Right atrium auricular region (tissue), 2 donors: ENCODE data around the gene COX7A2. TPM values are rescaled to one million over a fixed set of nuclear protein-coding genes. Genes with fewer than 3 reads are reported as not detected.

Experiments used
- DNase-seq: peaks from one replicate; pipeline ENCODE4 v3.0.0-alpha.2; 2019; ENCODE audit warnings: low spot score
- H3K27ac ChIP-seq, 2 donors: fragments of 200-600 bp; sonication (generic); 1 replicate in 1 of 2; 2 replicates in 1 of 2; pipeline ENCODE4 v1.5.1; 2016 to 2019
- H3K27me3 ChIP-seq, 2 donors: fragments of 200-600 bp; sonication (generic); one replicate each; pipeline versions ENCODE4 v1.5.1 to v1.6.0; 2017 to 2019
- H3K36me3 ChIP-seq: fragments of 200-600 bp; sonication (generic); one replicate; pipeline ENCODE4 v1.5.1; 2016
- H3K4me1 ChIP-seq, 2 donors: fragments of 200-600 bp; sonication (generic); one replicate each; pipeline versions ENCODE4 v1.5.1 to v1.6.0; 2017 to 2019
- H3K4me3 ChIP-seq, 2 donors: fragments of 200-600 bp; sonication (generic); 1 replicate in 1 of 2; 2 replicates in 1 of 2; pipeline ENCODE4 v1.5.1; 2017 to 2019; ENCODE audit warnings: mild to moderate bottlenecking in 1 of 2, moderate library complexity in 1 of 2
- H3K9me3 ChIP-seq, 2 donors: fragments of 200-600 bp; sonication (generic); one replicate each; pipeline ENCODE4 v1.5.1; 2019
- total RNA-seq, 2 donors: library from RNA; depleted of rRNA; stranded (reverse); fragments of >200 nt; gene quantifications; one replicate each; pipeline ENCODE4 v1.1.0, GENCODE V29; 2016
- TF ChIP-seq, protein P1 (sequence below), 2 donors: fragments of 200-600 bp; sonication (generic); IDR thresholded peaks; one replicate each; pipeline ENCODE4 v1.5.1; 2019; ENCODE audit warnings: antibody characterized with exemption in 2 of 2

COX7A2 gene
- total RNA-seq, 2 donors from 2014 or later = 647 to 2,028 TPM

DNA sequence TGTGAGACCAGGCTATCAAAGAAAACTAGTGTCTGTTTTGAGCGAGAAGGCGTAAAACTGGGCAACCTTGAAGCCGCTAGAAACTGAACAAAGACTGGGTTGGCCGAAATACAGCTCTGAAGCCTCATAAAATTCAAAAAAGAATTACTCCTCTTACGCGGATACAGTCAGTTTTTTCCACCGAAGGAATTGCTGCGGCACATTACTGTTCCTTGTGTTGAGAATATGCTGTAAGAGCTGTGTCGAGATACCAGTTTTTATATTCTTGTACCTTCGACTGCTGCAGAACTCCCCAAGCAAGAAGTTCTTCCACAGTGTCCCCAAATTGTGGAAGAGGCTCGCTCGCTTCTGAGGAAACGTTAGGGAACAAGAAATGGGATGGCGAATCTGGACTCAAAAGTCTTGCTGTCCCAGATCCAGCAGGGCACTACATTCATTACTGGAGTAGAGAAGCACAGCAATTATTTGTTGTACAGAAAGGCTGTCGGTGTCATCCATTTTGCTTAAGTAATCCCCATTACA, 523 bp upstream of the COX7A2 start:
- Histone ChIP-seq H3K9me3 (no peaks in the 10 kb centered on the region), H3K27me3 (no peaks in the 10 kb centered on the region), H3K4me1 (peaks cover 0 to 28% of the 10 kb centered on the region in 2 donors)

DNA sequence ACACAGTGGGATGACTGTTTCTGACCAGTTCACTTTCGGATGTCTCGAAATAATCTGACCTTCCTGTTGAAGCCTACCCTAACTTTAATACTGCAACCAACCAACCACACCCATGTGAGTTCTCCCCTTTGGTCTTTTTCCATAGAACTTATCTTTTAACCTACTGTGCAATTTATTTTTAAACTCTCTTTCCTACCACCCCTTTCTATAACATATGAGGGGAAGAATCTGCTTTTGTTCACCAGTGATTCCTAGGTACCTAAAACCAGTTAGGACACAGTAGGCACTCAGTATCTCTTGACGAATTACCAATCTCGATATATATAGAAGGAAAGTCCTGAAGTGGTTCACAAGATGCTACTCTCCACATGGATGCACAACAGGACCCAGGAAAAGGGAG, 7.0 kb downstream of the COX7A2 start:
- Histone ChIP-seq H3K4me3 (no peak overlapping the region), H3K27ac (no peak overlapping the region), H3K4me1 (peaks cover 0 to 24% of the 10 kb centered on the region in 2 donors), H3K36me3 (peaks cover 33% of the 10 kb centered on the region), H3K9me3 (no peaks in the 10 kb centered on the region), H3K27me3 (no peaks in the 10 kb centered on the region)
- no peak for DNase-seq
- TF ChIP-seq, protein P1, sequence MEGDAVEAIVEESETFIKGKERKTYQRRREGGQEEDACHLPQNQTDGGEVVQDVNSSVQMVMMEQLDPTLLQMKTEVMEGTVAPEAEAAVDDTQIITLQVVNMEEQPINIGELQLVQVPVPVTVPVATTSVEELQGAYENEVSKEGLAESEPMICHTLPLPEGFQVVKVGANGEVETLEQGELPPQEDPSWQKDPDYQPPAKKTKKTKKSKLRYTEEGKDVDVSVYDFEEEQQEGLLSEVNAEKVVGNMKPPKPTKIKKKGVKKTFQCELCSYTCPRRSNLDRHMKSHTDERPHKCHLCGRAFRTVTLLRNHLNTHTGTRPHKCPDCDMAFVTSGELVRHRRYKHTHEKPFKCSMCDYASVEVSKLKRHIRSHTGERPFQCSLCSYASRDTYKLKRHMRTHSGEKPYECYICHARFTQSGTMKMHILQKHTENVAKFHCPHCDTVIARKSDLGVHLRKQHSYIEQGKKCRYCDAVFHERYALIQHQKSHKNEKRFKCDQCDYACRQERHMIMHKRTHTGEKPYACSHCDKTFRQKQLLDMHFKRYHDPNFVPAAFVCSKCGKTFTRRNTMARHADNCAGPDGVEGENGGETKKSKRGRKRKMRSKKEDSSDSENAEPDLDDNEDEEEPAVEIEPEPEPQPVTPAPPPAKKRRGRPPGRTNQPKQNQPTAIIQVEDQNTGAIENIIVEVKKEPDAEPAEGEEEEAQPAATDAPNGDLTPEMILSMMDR (IDR thresholded peaks at IDR 0.05) = no peak

More for the DNA sequence above, 523 bp upstream of the COX7A2 start:
- TF ChIP-seq, protein P1 (IDR thresholded peaks at IDR 0.05) = no peak
- H3K36me3 ChIP-seq = peaks cover 11% of the 10 kb centered on the region
- peak overlapping the region; percentile 86 to 92 for H3K27ac ChIP-seq
- H3K4me3 ChIP-seq = peak overlapping the region; percentile 62 to 87
- no peak for DNase-seq

DNA sequence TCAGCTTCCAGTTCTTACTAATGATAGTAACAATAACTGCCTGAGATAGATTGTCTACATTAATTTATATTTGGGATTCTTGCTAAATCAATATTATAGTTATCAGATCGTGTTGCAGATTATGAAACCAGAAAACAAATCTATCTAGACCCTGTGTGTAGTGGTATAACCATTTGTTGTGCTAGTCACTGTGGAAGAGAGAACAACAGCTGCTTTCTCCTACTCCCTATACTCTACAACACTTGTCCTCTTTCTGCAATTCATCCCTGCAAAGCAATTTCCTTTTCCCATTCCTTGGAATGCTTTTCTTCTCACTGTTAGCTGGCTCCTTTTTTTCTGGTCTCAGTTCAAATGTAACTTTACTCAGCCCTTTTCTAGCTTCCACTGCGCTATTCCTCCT, 8.3 kb downstream of the COX7A2 start:
- peaks cover 33% of the 10 kb centered on the region for H3K36me3 ChIP-seq
- no peaks in the 10 kb centered on the region for H3K27me3 ChIP-seq
- peaks cover 0 to 18% of the 10 kb centered on the region in 2 donors for H3K4me1 ChIP-seq
- TF ChIP-seq, protein P1 (IDR thresholded peaks at IDR 0.05) = no peak
- H3K27ac ChIP-seq = no peak overlapping the region
- H3K9me3 ChIP-seq = no peaks in the 10 kb centered on the region
- H3K4me3 ChIP-seq = no peak overlapping the region
- no peak for DNase-seq

DNA sequence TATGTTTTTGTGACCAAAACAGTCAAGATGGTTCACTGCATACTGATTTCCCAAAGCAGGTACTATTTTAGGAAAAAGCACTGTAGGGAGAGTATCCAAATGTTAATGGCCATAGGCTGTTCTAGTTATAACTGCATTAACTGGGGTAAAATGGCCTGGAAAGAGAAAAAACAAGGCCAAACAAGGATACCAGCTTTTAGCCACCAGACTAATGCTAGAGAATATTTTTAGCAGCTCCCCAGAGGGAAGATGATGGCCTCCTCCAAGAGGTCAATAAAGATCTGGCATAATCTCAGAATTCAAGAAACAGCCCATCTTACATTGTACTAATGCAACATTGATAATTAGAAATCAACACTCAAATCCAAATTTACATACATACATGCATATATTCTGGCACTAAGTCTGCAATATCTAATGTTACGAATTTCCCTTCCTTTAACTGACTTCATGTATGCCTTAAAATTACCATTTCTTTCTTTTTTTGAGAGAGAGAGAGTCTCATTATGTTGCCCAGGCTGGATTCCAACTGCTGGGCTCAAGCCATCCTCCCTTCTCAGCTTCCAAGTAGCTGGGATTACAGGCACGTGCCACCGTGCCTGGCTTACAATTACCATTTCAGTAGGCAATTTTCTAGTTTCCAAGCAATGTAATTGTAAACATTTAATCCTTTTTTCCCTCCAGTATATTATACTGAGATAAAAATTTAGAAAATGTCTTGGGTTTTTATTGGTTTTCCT, 9.3 kb downstream of the COX7A2 start:
- DNase-seq = no peak
- no peaks in the 10 kb centered on the region for H3K27me3 ChIP-seq
- H3K4me3 ChIP-seq = no peak overlapping the region
- peak overlapping the region in 1 of 2 donors; percentile 24 for H3K27ac ChIP-seq
- no peaks in the 10 kb centered on the region for H3K9me3 ChIP-seq
- peaks cover 24% of the 10 kb centered on the region for H3K36me3 ChIP-seq
- peaks cover 0 to 18% of the 10 kb centered on the region in 2 donors for H3K4me1 ChIP-seq
- TF ChIP-seq, protein P1 (IDR thresholded peaks at IDR 0.05) = no peak

DNA sequence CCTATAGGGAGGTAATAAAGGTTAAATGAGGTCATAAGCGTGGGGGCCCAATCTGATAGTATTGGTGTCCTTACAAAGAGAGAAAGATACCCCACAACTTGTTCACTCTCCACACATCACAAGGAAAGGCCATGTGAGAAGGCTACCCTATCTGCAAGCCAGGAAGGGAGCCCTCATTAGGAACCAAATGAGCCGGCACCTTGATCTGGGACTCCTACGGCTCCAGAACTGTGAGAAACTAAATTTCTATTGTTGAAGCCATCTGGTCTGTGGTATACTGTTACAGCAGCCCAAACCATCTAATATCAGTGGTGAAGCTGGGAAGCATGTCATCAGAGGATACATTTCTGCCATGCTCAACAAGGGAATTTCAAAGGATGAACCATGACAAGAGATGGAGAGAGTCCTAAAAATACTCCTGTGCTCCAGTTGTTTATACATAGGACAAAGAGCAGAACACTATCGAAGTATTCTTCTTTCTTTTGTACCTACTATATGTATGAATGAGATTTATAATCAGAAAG, 10.4 kb downstream of the COX7A2 start:
- no peaks in the 10 kb centered on the region for H3K27me3 ChIP-seq
- no peak overlapping the region for H3K4me3 ChIP-seq
- no peak for DNase-seq
- no peaks in the 10 kb centered on the region for H3K9me3 ChIP-seq
- TF ChIP-seq, protein P1 (IDR thresholded peaks at IDR 0.05) = no peak
- H3K27ac ChIP-seq = no peak overlapping the region
- peaks cover 0 to 18% of the 10 kb centered on the region in 2 donors for H3K4me1 ChIP-seq
- peaks cover 17% of the 10 kb centered on the region for H3K36me3 ChIP-seq
